K562 (cell line): ENCODE measurements around the gene SPTBN4. TPM values are rescaled to one million over a fixed set of nuclear protein-coding genes. Genes with fewer than 3 reads are reported as not detected.

Experiments used
- ATAC-seq: fragments of 200-7000 bp; cut with Tn5 transposase; 3 replicates; pipeline ENCODE4 v1.9.1; 2020; ENCODE audit warnings: moderate library complexity
- BruUV-seq: library from RNA; stranded (reverse); fragments of 400-500 nt; replicated peaks from 2 replicates; lab custom pipeline; 2021; lab: Mats Ljungman, UMichigan
- CTCF ChIA-PET: fragments of 300-600 bp; formaldehyde crosslinking; extraction: SDS; loops from one replicate; lab custom pipeline; 2021; ENCODE audit warnings: low intra/inter-chr PET ratio; lab: Yijun Ruan, JAX
- POLR2A ChIA-PET: fragments of 300-600, 350-650 bp; sonication (Branson Sonifier 250); formaldehyde crosslinking; extraction: SDS; loops from one replicate; lab custom pipeline; 2021; ENCODE audit warnings: antibody characterized with exemption, inconsistent platforms; lab: Yijun Ruan, JAX
- DNase-seq, 4 experiments: peaks; one replicate each; pipeline versions ENCODE4 v3.0.0 to v3.0.0-alpha.2; 2011 to 2018; ENCODE audit warnings: low spot score in 3 of 4, mixed read lengths in 3 of 4; ENCODE audit errors: extremely low read depth in 1 of 4
- FAIRE-seq: peaks from 2 replicates; lab custom pipeline; 2011; peaks lifted over from hg19 to GRCh38; lab: Jason Lieb, UNC
- H2AFZ ChIP-seq: 2 replicates; pipeline ENCODE4 v1.6.0; 2011; ENCODE audit warnings: low read depth, low read length, control low read depth, inconsistent platforms
- H3K27ac ChIP-seq: fragments of 200-600 bp; 3 replicates; pipeline ENCODE4 v1.8.0; 2011; ENCODE audit warnings: low read depth, mild to moderate bottlenecking, control low read depth, inconsistent platforms, low read length, moderate library complexity, mixed read lengths; ENCODE audit errors: extremely low read depth
- H3K27me3 ChIP-seq, 2 experiments: fragments of 300-600 bp in 1 of 2; 2 replicates in 1 of 2; 3 replicates in 1 of 2; pipeline versions ENCODE4 v1.6.0 to v1.8.0; 2011; ENCODE audit warnings: inconsistent platforms in 2 of 2, low read length in 2 of 2, mild to moderate bottlenecking in 1 of 2, mixed read lengths in 1 of 2, moderate library complexity in 1 of 2; ENCODE audit not compliant: control insufficient read depth in 2 of 2, insufficient read depth in 2 of 2
- H3K36me3 ChIP-seq: fragments of 300-600 bp; 3 replicates; pipeline ENCODE4 v1.8.0; 2011; ENCODE audit warnings: mild to moderate bottlenecking, low read length, inconsistent platforms; ENCODE audit not compliant: control insufficient read depth, insufficient read depth
- H3K4me1 ChIP-seq, 2 experiments: fragments of 200-600 bp in 1 of 2; replicated peaks in 1 of 2; 2 replicates in 1 of 2; 3 replicates in 1 of 2; pipeline versions ENCODE4 v1.5.1 to v1.8.0; 2011; ENCODE audit warnings: inconsistent platforms in 2 of 2, low read length in 2 of 2, mild to moderate bottlenecking in 1 of 2, mixed read lengths in 1 of 2, moderate library complexity in 1 of 2; ENCODE audit not compliant: control insufficient read depth in 2 of 2, insufficient read depth in 2 of 2
- H3K4me2 ChIP-seq: 2 replicates; pipeline ENCODE4 v1.6.1; 2011; ENCODE audit warnings: low read length, control low read depth, inconsistent platforms, mixed read lengths; ENCODE audit not compliant: insufficient read depth
- H3K4me3 ChIP-seq: fragments of 200-600 bp; sonication (generic), shearing (Covaris generic); 2 replicates; pipeline ENCODE4 v1.5.1; 2016; ENCODE audit warnings: control low read depth, inconsistent platforms
- H3K79me2 ChIP-seq: fragments of 200-600 bp; 3 replicates; pipeline ENCODE4 v1.8.0; 2011; ENCODE audit warnings: low read length, inconsistent platforms; ENCODE audit not compliant: control insufficient read depth, insufficient read depth
- H3K9ac ChIP-seq, 2 experiments: 2 replicates each; pipeline versions ENCODE4 v1.6.0 to v1.6.1; 2011; ENCODE audit warnings: low read depth in 2 of 2, low read length in 2 of 2, control low read depth in 1 of 2, inconsistent platforms in 1 of 2, mild to moderate bottlenecking in 1 of 2, mixed read lengths in 1 of 2; ENCODE audit not compliant: insufficient read depth in 1 of 2
- H3K9me1 ChIP-seq: one replicate; pipeline ENCODE4 v1.6.0; 2011; ENCODE audit warnings: inconsistent platforms, mild to moderate bottlenecking, low read length, moderate library complexity; ENCODE audit not compliant: control insufficient read depth, insufficient read depth
- H3K9me3 ChIP-seq: replicated peaks from 2 replicates; pipeline ENCODE4 v1.5.1; 2011; ENCODE audit warnings: low read depth, low read length, inconsistent platforms; ENCODE audit not compliant: control insufficient read depth, insufficient read depth
- H4K20me1 ChIP-seq: replicated peaks from 2 replicates; pipeline ENCODE4 v1.6.1; 2011; ENCODE audit warnings: low read length, inconsistent platforms, mixed read lengths; ENCODE audit not compliant: control insufficient read depth, insufficient read depth
- CBX3 ChIP-seq, 2 experiments: IDR thresholded peaks; 1 replicate in 1 of 2; 2 replicates in 1 of 2; pipeline ENCODE4 v1.6.1; 2012; ENCODE audit warnings: inconsistent platforms in 2 of 2, low read length in 2 of 2, borderline replicate concordance in 1 of 2, control low read depth in 1 of 2
- DLX4 ChIP-seq: fragments of 250-450 bp; sonication (Bioruptor Pico); IDR thresholded peaks from 2 replicates; pipeline ENCODE4 v1.6.1; 2021; ENCODE audit warnings: mild to moderate bottlenecking
- HDAC1 ChIP-seq, 2 experiments: fragments of 450-650 bp; IDR thresholded peaks; 2 replicates each; pipeline ENCODE4 v1.6.1; 2016 to 2017; ENCODE audit warnings: inconsistent platforms in 1 of 2, mild to moderate bottlenecking in 1 of 2, moderate library complexity in 1 of 2
- KHSRP ChIP-seq: fragments of 450-650 bp; IDR thresholded peaks from 2 replicates; pipeline ENCODE4 v1.6.1; 2017
- TFAM ChIP-seq: fragments of 250-450 bp; sonication (Bioruptor Pico); conservative IDR thresholded peaks from 2 replicates; pipeline ENCODE4 v1.5.0; 2021; ENCODE audit warnings: mild to moderate bottlenecking, moderate library complexity
- TSHZ1 ChIP-seq: fragments of 250-450 bp; sonication (Bioruptor Pico); IDR thresholded peaks from 2 replicates; pipeline ENCODE4 v1.4.0; 2020; ENCODE audit warnings: mild to moderate bottlenecking, moderate library complexity
- ZNF121 ChIP-seq: sonication (generic); formaldehyde crosslinking; conservative IDR thresholded peaks from 2 replicates; pipeline ENCODE4 v1.8.0; 2022; ENCODE audit warnings: missing genetic modification reagents
- WGBS: fragments of 100-300 bp; shearing (Covaris generic); methylation state at CpG from one replicate; pipeline ENCODE4 v1.1.6; 2016; ENCODE audit warnings: low coverage, mixed read lengths; ENCODE audit not compliant: insufficient coverage; ENCODE audit errors: missing lambda C conversion rate; 5-methylcytosine and 5-hydroxymethylcytosine counted together
- in situ Hi-C: fragments of 300-500 bp; cut with MboI; formaldehyde crosslinking; loops from 4 replicates; pipeline ENCODE4 v1.15.0; 2018; ENCODE audit warnings: inconsistent platforms, mixed read lengths
- intact Hi-C: fragments of 100-400 bp; cut with micrococcal nuclease; formaldehyde crosslinking; loops from 2 replicates; pipeline ENCODE4 v1.14.2; 2022
- polyA plus RNA-seq, 8 experiments: library from polyadenylated mRNA; depleted of rRNA in 4 of 8; stranded (reverse) in 5 of 8; unstranded in 3 of 8; fragments of >200 nt; fragmentation: Nextera tagmentation in 2 of 8; fragmentation: Illumina TruSeq in 1 of 8; extraction: Ambion mirVana in 2 of 8; extraction: Trizol in 1 of 8; gene quantifications; 2 replicates each; pipeline versions ENCODE4 v1.2.1 to v1.2.3, GENCODE V29; 2011 to 2014; ENCODE audit warnings: inconsistent platforms in 1 of 8, missing spikeins in 1 of 8
- total RNA-seq, 7 experiments: library from RNA; depleted of rRNA in 6 of 7; stranded (reverse); fragments of >200 nt in 6 of 7; fragmentation: Illumina TruSeq in 2 of 7; extraction: Trizol in 2 of 7; gene quantifications; 2 replicates each; pipeline versions ENCODE4 v1.2.1 to v1.2.3, GENCODE V29; 2011 to 2021; ENCODE audit warnings: low replicate concordance in 1 of 7

The SPTBN4 gene
- total and polyA plus RNA-seq, 9 of the 15 experiments (the other 6 are each of a cell fraction or from before 2014, with no cell fraction given) = 0.01 to 1.5 (median 0.86) TPM

- Histone ChIP-seq H3K79me2 (peaks cover 51% of the 10 kb centered on the region), H3K9ac (no peak overlapping the region), H3K9me3 (no peaks in the 10 kb centered on the region), H3K9me1 (peaks cover 4% of the 10 kb centered on the region), H3K4me2 (no peak overlapping the region), H3K27ac (no peak overlapping the region), H3K27me3 (no peaks in the 10 kb centered on the region), H3K36me3 (peaks cover 69% of the 10 kb centered on the region), H2AFZ (no peak overlapping the region), H4K20me1 (peaks cover 7% of the 10 kb centered on the region), H3K4me1 (peaks cover 12 to 26% of the 10 kb centered on the region in 2 experiments; a peak in 4 of 5 replicates), H3K4me3 (no peak overlapping the region)
- ChIA-PET CTCF (no interaction called here), POLR2A (interaction anchor here (0.6 to 0.8 kb wide), 2 partner anchors 30 to 153 kb away, joined by 4 read pairs; no protein-coding TSS in a partner anchor)
- 98% methylated on average over 3 of the region's 3 CpGs for WGBS
- intact Hi-C loops (no loop called here), in situ Hi-C loops (no loop called here)
- no peak for ATAC-seq
- FAIRE-seq = no peak
- peak; percentile 53 for TF ChIP-seq ZNF121
- TF ChIP-seq DLX4 (CRISPR knock-in tag) = no peak
- no peak for TF ChIP-seq TFAM (CRISPR knock-in tag)
- no peak for TF ChIP-seq CBX3 (IDR thresholded peaks at IDR 0.05; ENCODE audit: borderline replicate concordance in 1 of 2, low read length in 2 of 2)
- no peak for TF ChIP-seq KHSRP
- no peak for TF ChIP-seq TSHZ1 (CRISPR knock-in tag)
- no peak for TF ChIP-seq HDAC1 (IDR thresholded peaks at IDR 0.05)
- no peak for DNase-seq
- BruUV-seq = no TSS peak
Measured at GRCh38 chr19:40458597-40458974, 8.2 kb upstream of the SPTBN4 start.
